Inflammatory macrophage treated with lipopolysaccharide for 1 hour (primary cell): ENCODE results near the gene TSPAN5.

Experiments used
- DNase-seq, 2 donors: peaks; one replicate each; pipeline ENCODE4 v3.0.0-alpha.2; 2020 to 2022

TSPAN5 gene

DNA sequence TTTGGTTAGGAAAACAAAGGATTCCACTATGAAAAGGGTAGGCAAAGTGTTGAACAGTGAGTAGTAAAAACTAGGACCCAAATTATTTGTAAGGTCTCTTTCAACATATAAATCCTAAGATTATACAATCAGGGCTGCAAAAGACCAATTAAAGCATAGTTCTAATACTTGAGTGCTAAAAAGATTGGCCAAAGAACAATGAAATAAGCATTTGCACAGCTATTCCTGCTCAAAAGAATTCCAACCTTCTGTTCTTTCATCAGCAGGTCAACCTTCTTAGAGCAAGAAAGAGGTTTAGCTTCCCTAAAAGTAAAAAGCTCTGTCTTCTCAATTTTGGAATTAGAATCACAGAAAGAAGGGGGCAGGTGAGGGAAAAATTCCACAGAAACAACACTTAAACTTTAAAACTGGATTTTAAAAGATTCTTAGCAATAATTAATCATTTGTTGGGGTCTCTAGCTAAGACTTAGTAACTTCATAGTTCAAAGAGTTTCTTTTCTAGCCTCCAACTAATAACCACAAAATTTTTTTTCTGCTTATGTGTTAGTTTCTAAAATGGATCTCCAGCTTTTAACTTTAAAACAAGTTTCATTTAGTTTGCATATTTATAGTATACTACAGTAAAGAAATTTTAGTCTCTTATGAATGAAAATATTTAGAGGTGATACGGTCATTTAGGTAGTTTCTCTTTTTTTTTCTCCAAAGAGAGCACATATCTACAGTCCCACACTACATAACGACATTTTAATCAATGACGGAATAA is 16.3 kb downstream of the TSPAN5 start:
- DNase-seq: no peak

DNA sequence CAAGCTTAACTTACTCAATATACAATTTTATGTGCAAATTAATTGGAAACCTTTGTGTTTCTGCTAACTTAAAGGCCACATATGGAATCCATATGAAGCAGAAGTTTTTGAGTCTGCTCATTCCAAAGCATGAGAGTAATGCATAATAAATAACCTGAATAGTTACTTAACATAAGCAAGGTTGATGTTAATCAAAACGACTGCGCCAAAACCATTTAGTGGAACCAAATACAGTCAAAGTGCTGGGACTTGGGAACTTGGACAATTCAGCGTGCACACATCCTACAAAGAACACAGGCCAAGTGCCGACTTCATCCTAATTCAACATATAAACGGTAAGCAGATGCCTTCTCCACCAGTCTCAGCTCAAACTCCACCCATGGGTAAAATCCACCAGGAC is 17.0 kb downstream of the TSPAN5 start:
- DNase-seq: no peak

DNA sequence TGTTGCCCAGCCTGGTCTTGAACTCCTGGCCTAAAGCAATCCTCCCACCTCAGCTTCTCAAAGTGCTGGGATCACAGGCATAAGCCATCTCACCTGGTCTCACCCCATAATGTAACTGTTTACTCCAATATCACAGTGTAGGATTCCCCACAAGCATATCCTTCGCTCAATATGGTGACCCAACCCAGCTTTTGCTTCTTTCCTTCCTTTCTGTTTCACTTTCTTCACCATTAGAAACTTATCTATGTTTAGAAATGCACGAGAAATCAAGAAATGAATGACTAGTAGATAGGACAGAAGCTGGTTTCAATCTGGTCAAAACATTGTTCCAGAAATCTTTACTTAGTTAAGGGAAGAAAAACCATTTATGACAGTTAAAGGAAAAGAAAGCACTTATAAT is 18.9 kb downstream of the TSPAN5 start:
- no peak for DNase-seq

DNA sequence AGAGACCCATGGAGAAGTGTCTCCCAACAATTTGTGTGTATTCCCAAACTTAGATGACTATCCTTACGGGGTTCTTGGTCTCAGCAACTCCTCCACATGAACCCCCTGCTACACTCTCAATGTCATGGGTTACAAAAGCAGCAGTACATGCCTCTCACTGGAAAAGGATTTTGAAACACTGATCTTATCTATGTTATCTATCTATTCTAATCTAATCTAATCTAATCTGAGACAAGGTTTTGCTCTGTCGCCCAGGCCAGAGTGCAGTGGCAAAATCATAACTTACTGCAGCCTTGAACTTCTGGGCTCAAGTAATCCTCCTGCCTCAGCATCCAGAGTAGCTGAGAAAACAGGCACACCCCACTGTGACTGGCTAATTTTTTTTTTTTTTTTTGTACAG is 19.3 kb downstream of the TSPAN5 start:
- DNase-seq: no peak

DNA sequence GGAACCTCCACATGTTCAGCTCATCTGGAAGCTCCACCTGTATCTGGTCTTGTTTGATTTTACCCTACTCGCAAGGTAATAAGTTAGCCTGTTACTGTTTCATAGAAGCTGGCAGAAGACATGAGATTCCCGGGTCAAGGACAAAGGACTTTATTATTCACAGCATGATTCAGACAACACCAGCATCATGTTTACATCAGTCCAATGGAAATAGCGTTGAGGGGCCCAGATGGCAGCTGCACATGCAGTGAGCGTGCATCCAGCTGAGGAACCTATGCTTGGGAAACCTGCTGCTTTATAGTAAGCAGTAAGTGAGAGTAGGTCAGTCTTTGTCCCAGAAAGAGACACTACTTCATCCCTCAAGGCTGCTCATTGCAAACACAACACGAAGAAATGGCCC is 19.8 kb downstream of the TSPAN5 start:
- no peak for DNase-seq

DNA sequence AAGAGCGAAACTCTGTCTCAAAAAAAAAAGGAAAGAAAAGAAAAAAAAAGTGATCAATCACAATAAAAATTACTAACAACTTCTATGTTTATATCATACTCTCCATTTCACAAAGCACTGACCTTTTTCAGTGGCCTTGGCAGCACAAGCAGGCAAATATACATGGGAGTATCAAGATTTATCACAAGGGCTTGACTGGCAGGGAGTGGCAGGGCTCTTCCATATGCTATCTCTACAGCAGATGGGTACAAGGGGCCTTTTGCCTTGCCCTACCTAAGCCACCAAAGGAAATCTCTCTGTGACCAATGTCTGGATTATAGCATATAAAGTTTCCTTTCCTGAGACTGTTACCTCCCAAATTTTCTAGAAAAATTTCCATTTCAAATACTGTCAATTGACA is 24.4 kb downstream of the TSPAN5 start:
- no peak for DNase-seq

DNA sequence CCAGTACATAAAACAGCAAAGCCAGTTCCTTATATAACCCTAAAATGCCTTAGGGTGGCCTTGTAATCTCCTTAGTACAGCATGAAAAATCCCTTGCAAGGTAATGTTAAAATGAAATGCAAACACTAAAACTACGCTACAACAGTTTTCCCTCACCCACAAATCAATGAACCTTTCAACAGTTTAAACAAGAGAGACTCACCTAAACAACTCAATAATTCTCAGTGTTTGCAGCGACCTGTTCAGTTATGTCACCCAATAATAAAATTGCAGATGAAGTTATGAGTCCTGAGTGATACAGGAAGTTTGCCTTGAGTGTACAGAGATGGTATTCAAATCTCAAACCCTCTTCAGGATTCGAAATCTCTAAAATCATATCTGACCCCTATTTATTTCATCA is 25.3 kb downstream of the TSPAN5 start:
- no peak for DNase-seq

DNA sequence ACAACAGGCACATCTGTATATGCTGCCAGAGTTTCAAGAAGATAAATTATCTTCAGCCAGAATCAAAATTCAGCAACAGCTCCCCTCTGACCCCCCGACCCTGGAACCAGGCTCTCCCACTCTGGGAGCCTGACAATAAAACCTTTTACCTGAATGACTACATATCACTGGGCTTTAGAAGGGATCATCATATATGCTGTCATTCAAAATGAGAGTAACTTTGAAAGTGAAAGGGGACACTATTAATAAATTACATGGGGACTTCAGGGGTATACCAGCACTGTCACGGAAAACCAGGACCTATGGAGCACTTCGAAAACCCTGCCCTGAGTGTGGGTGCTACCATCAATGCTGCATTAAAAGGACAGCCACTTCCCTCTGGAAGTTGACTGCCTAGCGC is 26.2 kb downstream of the TSPAN5 start:
- DNase-seq: no peak

DNA sequence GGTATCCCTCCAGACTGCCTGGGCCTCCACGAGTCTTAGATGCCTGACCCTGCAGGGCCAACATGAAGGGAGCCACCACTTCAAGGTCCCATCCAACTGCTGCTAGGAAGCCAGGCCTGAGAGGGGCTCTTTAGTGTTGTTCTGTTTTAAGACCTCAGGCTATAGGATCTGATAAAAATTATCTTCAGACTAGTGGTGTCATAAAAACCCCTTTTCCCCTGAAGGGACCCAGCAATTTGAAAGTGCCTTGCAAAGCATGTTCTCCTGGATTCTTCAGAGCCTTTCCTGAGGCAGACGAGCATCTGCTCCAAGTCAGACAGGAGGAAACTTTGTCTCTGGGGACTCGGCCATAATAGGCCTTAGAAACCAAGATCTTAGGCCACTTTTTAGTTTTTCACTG is 26.9 kb downstream of the TSPAN5 start:
- no peak for DNase-seq

DNA sequence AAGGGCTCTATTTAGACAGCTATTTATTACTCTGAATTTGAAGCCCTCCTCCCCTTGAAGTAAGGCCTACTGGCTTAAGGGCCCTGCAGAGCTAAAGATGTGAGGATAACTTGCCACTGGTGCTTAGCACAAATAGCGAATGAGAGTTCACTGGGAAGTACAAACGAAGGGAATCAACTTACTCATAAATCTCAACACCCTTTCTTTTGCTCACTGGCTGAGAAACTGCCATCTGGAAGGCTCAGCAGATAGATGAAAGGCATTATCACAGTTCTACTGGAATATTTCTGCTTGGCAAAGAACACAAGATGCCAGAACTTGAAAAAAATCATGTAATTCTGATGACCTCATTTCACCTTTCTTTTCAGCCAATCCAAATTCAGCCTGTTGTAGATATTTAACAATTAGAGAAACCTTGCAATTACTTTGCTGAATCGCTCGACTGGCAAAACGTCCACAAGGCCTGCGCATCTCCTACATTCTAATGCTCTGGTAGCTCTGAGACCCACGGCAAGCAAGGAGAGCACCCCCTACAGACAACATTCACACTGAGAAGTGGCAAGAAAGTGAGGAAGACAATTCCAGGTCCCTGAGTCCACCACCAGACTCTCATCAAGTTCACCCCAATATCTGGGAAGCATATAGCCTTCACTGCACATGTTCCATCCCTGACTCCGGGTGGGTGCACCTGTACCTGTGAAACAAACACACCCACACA is 27.5 kb downstream of the TSPAN5 start:
- no peak for DNase-seq

DNA sequence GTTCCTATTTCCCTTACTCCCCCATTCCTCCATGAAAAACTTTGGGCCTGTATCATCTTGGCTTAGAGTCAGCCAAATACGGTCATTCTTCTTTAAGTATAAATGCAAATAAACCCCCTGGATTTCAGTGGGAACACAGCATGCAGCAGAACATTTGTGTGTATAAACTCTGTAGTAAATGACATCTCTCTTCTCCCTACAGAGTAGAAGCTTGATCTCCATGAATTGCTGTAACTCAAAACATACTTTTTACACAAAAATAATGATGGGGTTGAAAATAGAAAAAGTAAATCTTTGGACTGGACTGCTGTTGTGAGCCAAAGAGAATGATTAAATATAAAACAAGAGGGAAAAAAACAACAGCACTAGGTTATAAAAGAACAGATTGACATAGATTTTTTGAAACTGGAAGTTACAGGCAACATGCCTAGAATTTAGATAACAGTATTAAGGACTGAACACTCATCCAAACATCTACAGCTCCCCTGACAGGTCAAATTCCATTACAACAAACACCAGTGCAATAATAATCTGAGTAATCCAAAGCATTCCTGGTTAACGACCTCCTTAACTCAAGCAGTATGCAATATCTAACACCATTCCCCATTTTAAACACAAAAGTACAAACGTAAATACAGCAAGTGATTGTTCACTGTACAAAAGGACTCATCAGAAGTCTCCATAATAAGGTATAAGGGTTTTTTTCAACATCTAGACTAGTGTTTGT is 30.7 kb downstream of the TSPAN5 start:
- no peak for DNase-seq

DNA sequence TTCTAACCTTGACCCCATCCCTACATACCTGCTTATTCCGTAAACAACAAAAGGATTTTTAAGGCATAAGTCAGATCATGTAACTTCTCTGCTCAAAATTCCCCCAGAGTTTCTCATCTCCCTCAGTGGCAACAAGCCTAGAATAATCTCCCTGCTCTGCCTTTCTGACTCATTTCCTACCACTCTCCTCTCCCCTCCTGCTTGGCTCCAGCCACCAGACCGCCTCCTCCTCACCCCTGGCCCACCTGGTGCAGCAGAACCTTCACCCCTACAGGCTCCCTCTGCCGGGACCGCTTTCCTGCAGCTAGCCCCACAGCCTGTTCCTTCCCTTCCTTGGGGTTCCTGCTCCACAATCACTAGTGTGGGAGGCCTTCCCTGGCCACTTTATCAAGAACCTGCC is 32.1 kb downstream of the TSPAN5 start:
- DNase-seq: no peak

DNA sequence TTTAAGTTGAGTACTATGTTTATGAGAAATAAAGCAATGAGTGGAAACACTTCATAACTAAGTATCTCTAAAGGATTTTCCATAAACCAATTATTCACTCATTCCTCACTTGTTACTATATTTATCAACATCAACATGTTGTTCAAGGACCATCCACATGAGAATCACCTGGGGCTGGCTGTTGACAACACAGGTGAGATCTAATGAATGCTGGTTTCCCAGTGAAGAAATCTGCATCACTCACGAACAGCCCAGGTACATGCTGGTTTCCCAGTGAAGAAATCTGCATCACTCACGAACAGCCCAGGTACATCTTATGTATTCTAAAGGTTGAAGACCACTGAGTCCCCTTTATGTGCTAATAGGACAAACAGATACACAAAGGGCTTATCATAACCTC is 32.5 kb downstream of the TSPAN5 start:
- DNase-seq: no peak

DNA sequence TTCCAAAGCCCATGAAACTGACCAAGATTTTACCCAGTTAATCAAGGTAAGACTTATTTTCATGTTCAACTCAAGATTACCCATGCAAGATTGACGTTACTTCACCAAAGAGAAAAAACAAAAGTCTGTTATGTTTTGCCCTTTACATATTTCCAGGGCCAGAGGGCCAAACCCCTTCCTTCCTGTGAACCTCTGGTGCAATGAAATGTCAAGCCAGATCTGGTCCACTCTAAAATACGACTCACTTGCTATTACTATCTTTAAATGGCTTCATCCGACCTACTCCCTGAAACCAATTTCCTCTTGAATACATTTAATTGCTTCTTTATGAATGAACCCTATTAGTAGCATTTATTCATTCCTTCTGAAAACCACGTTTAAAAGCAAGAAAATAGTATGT is 33.0 kb downstream of the TSPAN5 start:
- no peak for DNase-seq

DNA sequence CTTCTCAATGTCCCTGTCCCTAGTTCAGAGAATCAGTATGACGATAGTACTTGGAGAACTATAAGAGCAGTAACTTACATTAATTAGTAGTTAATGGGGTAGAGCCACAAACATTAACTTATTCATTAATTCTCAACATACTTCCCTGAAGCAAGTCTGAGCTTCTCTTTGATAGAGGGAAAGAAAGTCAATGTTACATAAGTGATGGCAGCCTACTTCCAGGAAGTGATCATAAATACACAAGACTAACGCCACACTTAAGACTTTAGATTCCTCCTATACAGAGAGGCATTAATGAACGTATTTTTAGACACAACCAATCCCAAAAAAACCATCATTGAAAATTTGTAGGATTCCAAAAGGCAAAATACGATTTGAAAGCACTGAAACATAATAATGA is 33.8 kb downstream of the TSPAN5 start:
- no peak for DNase-seq

DNA sequence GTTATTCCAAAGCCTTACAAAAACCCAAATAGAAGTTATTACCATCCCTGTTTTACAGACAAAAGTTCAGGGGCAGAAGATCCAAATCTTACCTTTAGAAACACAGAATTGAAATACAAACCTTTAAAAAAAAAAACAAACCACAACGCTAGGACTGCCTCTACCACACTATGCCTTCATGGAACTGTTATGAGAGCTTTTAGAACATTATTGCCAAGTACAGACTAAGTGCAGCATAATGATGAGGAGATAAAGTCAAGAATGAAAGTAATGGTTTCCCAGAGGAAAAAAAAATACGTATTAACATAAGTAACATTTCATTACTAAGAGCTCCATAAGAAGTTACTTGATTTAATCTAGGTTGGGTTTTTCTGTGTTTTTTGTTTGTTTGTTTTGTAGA is 34.3 kb downstream of the TSPAN5 start:
- no peak for DNase-seq

DNA sequence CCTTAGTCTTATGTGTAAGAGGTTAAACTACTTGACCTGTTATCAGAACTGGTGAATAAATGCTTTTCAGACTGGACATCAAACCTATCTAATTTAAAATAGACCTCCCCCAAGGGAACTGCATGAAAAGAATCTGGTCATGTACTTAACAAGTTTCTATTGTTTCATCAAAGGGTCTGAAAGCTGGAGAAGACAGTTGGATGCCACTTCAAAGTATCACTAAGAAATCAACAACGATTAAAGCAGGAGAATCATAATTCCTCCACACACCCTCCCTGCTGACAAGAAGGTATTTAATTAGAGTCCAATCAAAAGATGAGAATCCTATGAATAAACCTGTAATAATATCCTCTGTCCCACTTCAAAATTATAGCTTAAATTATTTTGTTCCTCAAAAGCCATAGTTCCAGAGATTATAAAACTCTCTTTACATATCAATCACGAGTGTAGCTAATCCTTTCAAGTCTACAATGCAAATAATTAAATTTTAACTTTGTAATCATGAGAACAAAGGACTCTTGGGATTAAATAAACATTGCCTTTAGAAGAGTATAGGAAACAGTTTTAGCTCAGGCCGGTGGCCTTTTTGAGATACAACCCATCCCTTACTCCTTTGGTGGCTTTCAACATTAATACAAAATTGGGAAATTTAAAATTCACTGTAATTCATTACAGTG is 35.1 kb downstream of the TSPAN5 start:
- no peak for DNase-seq

DNA sequence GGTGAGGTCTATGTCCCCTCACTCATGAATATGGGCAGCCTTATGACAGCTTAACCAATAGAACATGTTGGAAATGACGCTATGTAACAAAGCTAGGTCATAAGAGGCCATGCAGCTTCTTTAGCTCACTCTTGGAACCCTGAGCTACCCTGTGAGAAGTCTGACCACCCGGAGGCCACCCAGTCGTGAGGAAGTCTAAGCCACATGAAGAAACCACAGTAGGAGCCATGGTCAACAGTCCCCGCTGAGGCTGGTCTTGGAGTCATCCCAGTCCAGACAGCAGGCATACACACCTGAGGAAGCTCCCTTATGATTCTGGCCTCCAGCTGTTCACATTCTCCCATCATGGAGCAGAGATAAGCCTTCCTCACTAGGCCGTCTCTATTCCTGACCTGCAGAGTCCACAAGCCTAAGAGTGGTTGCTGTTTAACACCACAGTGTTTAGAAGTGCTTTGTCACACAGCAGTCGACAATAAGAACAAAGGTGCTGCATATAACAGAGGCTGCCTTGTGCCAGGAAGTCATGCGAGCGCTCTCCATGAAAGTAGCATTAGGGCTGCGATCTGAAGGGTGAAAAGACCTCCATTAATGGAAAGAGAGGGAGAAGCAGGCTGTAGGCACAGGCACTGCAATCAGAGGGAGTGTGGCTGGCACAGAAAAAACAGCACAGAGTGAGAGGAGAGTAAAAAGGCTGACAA is 38.2 kb downstream of the TSPAN5 start:
- no peak for DNase-seq

DNA sequence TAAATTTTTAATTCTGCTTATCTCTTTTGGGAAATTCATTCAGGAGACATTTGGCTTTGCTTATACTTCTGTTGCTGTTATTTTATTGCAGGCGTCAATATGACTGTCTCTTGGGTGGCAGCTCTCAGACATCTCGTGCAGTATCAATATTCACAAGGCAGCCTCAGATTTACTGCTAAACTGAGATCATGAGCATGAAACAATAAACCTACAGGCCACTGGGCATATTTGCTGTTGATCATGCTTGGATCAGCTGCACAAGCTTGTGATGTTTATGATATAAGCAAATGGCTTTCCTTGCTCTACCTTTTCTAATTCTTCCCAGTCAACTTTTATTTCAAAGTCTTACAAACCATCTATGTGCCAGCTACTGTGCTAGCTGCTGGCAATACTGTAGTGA is 39.2 kb downstream of the TSPAN5 start:
- DNase-seq: no peak

DNA sequence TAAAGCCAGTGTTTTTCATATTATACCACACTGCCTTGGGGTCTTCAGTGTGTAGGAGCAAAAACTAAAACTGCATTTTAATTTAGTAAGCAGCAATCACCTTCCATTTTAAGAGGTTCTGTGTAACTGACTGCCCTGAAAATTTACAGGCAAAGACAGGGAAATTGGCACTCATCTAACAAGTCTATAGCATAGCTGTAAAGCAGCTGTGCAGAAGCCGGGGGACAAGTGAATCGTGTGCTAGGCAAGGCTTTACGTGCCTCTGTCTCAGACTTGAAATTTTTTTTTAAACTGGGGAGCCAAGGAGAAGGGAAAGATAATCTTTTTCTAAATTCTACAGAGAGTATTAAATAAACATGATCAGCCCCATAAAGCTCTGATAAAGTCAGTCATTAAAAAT is 39.7 kb downstream of the TSPAN5 start:
- no peak for DNase-seq

DNA sequence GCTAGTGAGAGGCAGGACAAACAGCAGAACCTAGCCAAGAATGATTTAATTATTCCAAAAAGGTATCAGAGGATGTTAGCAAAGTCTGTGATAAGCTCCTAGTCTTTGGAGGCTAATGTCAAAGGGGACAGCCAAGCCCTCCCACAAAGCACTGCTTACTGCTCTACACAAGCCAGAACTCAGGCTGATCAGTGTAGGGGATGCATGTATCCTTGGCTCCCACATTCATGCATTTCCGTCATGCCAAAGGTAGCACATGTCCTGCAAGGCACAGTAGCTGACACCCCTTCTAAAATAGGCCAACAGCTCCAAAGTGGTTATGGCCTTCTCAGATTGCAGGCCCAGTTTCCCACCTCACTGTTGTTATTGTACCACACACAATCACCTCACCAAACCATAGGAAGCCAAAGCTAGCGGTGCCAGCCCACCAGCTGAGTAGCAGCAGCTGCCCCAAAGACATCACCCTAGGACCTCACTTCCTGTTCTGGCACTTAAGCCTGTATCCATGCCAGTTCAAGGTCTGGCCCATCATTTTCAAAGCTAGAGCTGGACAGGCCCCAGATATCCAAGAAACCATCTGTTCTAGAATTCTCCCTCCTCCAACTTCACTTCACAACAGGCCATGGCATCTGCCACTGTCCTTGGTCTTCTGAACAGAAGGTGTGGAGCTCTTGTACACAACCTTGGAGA is 40.9 kb downstream of the TSPAN5 start:
- no peak for DNase-seq

DNA sequence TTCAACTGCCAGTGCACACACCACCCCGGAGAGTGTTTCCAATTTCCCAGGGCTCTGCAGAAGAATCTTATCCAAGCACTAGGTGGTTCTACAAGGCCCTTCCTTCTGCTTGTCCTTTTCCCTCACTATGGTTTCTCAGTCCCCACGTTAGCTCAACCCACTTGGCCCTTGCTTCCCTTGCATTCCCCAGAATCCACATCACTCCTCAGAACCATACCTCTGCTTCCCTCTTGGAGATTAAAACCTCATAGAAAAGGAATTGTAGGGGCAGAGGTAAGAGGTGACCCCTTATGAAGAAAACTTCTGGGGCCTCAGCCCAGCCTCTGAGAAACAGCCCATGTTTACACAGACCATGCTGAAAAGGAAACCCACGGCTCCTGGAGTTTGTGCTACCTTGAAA is 42.4 kb downstream of the TSPAN5 start:
- no peak for DNase-seq
